Esophagus (tissue), 2 donors: ENCODE results near the gene ACVR1. TPM values are rescaled to one million over a fixed set of nuclear protein-coding genes. Genes with fewer than 3 reads are reported as not detected.

Experiments used
- H3K27ac ChIP-seq, 2 donors: one replicate each; pipeline ENCODE4 v1.5.1; 2013; ENCODE audit warnings: low read depth in 2 of 2, mild to moderate bottlenecking in 2 of 2, inconsistent platforms in 1 of 2, low read length in 1 of 2, moderate library complexity in 1 of 2
- H3K27me3 ChIP-seq, 2 donors: one replicate each; pipeline ENCODE4 v1.6.1; 2013; ENCODE audit warnings: low read length in 2 of 2, control low read depth in 1 of 2, mild to moderate bottlenecking in 1 of 2; ENCODE audit not compliant: insufficient read depth in 2 of 2, control insufficient read depth in 1 of 2
- H3K36me3 ChIP-seq, 2 donors: one replicate each; pipeline ENCODE4 v1.6.1; 2013; ENCODE audit warnings: low read length in 1 of 2; ENCODE audit not compliant: control insufficient read depth in 2 of 2, insufficient read depth in 2 of 2
- H3K4me1 ChIP-seq, 2 donors: one replicate each; pipeline ENCODE4 v1.6.1; 2013; ENCODE audit warnings: low read length in 1 of 2; ENCODE audit not compliant: control insufficient read depth in 2 of 2, insufficient read depth in 2 of 2
- H3K4me3 ChIP-seq, 2 donors: one replicate each; pipeline ENCODE4 v1.5.1; 2013; ENCODE audit warnings: low read length in 2 of 2, mild to moderate bottlenecking in 2 of 2, low read depth in 1 of 2, moderate library complexity in 1 of 2
- H3K9me3 ChIP-seq, 2 donors: one replicate each; pipeline ENCODE4 v1.6.1; 2013; ENCODE audit warnings: mild to moderate bottlenecking in 2 of 2, low read depth in 1 of 2, low read length in 1 of 2, moderate library complexity in 1 of 2; ENCODE audit not compliant: control insufficient read depth in 2 of 2, insufficient read depth in 1 of 2
- WGBS, 2 donors: extraction: QIAGEN DNeasy Blood & Tissue Kit; methylation state at CpG; one replicate each; pipeline ENCODE4 v1.1.7; 2013; 5-methylcytosine and 5-hydroxymethylcytosine counted together
- polyA plus RNA-seq, 2 donors: library from polyadenylated mRNA; stranded (reverse); fragments of 200-250 nt; gene quantifications; one replicate each; pipeline ENCODE4 v1.2.3, GENCODE V29; 2013
- donor health status: healthy with polysubstance abuse.
- donor health status: Bipolar disorder and iron deficiency.

ACVR1 gene
- polyA plus RNA-seq, 2 donors = 1.8 to 5.9 TPM

- H3K27me3 ChIP-seq = no peaks in the 10 kb centered on the region
These were observed 27.9 kb downstream of the ACVR1 start for GRCh38 chr2:157848213-157848612.

DNA sequence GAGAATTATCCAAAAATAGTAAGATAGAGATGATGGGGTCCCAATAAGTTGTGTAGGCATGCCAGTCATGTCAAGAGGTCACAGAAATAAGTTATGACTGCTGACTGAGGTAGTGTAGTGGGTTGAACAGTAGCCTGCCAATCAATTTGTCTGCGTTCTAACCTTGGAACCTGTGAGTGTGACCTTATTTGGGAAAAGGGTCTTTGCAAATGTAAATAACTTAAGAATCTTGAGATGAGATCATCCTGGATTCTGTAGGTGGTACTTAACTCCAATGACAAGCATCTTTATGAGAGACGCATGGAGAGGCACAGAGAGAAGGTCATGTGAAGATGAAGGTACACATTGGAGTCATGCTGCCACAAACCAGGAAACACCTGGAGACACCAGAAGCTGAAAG is 31.0 kb downstream of the ACVR1 start:
- no peak overlapping the region for H3K4me3 ChIP-seq
- no peaks in the 10 kb centered on the region for H3K27me3 ChIP-seq
- no peaks in the 10 kb centered on the region for H3K9me3 ChIP-seq
- 93 to 95% methylated on average over 2 of the region's 2 CpGs for WGBS, 2 donors
- H3K27ac ChIP-seq = no peak overlapping the region
- H3K36me3 ChIP-seq = no peaks in the 10 kb centered on the region
- H3K4me1 ChIP-seq = peaks cover 0 to 7% of the 10 kb centered on the region in 2 donors

More at GRCh38 chr2:157848213-157848612, 27.9 kb downstream of the ACVR1 start:
- H3K4me1 ChIP-seq = peaks cover 0 to 4% of the 10 kb centered on the region in 2 donors
- 95 to 96% methylated on average over 4 of the region's 4 CpGs for WGBS, 2 donors
- H3K4me3 ChIP-seq = no peak overlapping the region
- no peaks in the 10 kb centered on the region for H3K36me3 ChIP-seq
- no peak overlapping the region for H3K27ac ChIP-seq
- H3K9me3 ChIP-seq = no peaks in the 10 kb centered on the region

DNA sequence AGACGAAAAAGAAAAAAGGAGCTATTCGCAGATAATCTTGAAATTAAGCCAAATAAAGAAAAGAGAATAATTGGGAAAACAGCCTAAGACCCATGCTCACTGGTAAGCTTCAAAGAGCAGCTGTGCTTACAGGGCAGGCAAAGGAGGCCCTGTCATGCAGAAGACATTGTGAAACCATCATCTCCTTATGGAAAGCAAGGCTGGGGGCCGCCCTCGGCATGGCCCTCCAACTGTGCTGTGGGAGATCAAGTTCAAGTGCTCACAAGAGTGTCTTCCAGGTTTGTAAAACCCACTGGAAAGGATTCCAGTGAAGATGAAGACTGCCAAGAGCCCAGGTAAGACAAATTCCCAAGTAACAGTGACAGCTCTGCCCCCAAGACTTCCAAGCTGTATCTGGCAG is 32.2 kb downstream of the ACVR1 start:
- no peak overlapping the region for H3K4me3 ChIP-seq
- H3K9me3 ChIP-seq = no peaks in the 10 kb centered on the region
- H3K4me1 ChIP-seq = peaks cover 0 to 7% of the 10 kb centered on the region in 2 donors
- no peaks in the 10 kb centered on the region for H3K36me3 ChIP-seq
- no peak overlapping the region for H3K27ac ChIP-seq
- no peaks in the 10 kb centered on the region for H3K27me3 ChIP-seq
- 82 to 84% methylated on average over 4 of the region's 4 CpGs for WGBS, 2 donors

DNA sequence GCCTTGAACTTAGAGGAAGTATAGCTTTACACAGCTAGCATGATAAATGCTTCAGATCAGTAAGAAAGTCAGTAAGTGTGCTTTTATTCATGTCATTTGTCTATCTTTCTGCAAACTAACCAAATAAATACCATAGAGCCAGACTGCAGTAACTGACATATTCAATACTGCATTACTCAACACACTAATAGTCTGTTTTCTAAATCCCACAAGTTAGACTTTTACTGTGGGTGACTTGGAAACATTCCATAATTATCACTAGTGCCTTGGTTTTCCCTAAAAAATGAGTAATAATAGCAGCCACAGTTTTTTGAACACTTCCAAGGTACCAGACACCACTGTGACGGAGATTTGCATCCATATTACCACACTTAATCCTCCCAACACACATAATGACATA is 33.0 kb downstream of the ACVR1 start:
- Histone ChIP-seq H3K4me3 (no peak overlapping the region), H3K4me1 (peaks cover 0 to 9% of the 10 kb centered on the region in 2 donors), H3K36me3 (no peaks in the 10 kb centered on the region), H3K27me3 (no peaks in the 10 kb centered on the region), H3K9me3 (no peaks in the 10 kb centered on the region), H3K27ac (no peak overlapping the region)
- 91 to 100% methylated on average over 1 of the region's 1 CpG for WGBS, 2 donors

- Histone ChIP-seq H3K27me3 (no peaks in the 10 kb centered on the region), H3K9me3 (no peaks in the 10 kb centered on the region), H3K4me3 (no peak overlapping the region), H3K27ac (no peak overlapping the region), H3K36me3 (no peaks in the 10 kb centered on the region), H3K4me1 (peaks cover 0 to 9% of the 10 kb centered on the region in 2 donors)
- 70 to 75% methylated on average over 3 of the region's 3 CpGs for WGBS, 2 donors
These were observed 33.8 kb downstream of the ACVR1 start for GRCh38 chr2:157842106-157842879.

- 96% methylated on average over 2 of the region's 2 CpGs for WGBS, 2 donors
These were observed 34.6 kb downstream of the ACVR1 start for GRCh38 chr2:157841485-157841884.

DNA sequence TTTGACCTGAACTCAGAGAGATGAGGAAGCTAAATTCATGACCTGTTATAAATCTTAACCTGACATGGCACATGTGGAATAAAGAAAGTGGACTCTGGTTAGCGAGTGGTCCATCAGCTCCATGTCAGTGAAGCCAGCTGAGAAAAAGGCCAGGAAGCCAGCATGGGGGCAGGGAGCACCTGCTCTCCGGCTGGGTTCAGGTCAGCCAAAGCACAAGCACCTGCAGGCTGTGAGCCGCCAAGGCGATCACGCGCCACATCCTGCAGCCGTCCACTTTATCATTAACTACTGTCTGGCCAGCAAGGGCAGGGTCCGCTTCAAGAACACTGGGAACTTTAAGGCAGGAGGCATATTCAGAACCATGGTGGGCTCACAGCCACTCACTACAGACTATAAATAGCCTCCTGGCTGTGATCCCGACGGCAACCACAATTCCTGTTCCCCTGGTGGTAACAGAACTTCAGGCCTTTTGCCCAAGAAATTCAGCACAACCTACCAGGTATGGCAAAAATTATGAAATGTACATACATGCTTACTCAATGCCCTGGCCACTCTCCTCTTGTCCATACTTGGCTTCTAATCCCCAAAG is 35.5 kb downstream of the ACVR1 start:
- H3K4me3 ChIP-seq = no peak overlapping the region
- 51 to 72% methylated on average over 10 of the region's 10 CpGs for WGBS, 2 donors
- no peak overlapping the region for H3K27ac ChIP-seq
- no peaks in the 10 kb centered on the region for H3K36me3 ChIP-seq
- H3K9me3 ChIP-seq = no peaks in the 10 kb centered on the region
- H3K4me1 ChIP-seq = peaks cover 0 to 9% of the 10 kb centered on the region in 2 donors
- no peaks in the 10 kb centered on the region for H3K27me3 ChIP-seq

More at GRCh38 chr2:157841485-157841884, 34.6 kb downstream of the ACVR1 start:
- H3K9me3 ChIP-seq = no peaks in the 10 kb centered on the region
- H3K27me3 ChIP-seq = no peaks in the 10 kb centered on the region
- peaks cover 0 to 9% of the 10 kb centered on the region in 2 donors for H3K4me1 ChIP-seq
- H3K27ac ChIP-seq = no peak overlapping the region
- H3K4me3 ChIP-seq = no peak overlapping the region
- H3K36me3 ChIP-seq = no peaks in the 10 kb centered on the region

GRCh38 chr2:157839822-157840221 is 36.3 kb downstream of the ACVR1 start:
- Histone ChIP-seq H3K36me3 (no peaks in the 10 kb centered on the region), H3K9me3 (no peaks in the 10 kb centered on the region), H3K4me3 (no peak overlapping the region), H3K4me1 (peaks cover 0 to 4% of the 10 kb centered on the region in 2 donors), H3K27me3 (no peaks in the 10 kb centered on the region), H3K27ac (no peak overlapping the region)
- 81 to 88% methylated on average over 2 of the region's 2 CpGs for WGBS, 2 donors

DNA sequence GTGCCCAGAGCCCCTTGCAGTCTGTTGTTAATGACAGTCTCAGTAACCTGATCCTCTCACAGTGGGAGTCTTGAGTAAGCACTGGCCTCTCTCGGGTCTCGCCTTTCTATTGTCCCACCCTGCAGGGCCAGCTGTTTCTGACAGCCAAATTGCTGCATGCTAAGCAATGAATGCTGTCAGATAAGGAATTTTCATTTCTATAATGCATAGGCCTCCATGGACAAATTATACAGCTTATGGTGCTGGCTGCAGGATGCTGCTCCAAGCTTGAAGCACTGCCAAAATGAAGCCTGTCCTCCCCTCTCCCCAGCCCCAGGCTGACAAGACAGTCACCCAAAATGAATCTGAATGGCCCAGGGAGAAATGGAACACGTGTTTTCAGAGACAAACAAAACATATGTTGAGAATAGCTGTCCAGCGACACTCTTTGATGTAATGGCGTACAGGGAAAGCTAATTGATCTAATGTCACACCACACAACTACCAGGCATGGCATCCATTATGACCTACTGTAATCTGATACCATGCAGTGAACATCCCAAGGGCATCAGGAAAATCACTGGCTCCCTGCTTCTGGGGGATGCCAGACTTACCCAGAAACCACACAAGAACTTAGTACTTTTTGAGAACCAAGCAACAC is 36.8 kb downstream of the ACVR1 start:
- Histone ChIP-seq H3K4me1 (peaks cover 0 to 4% of the 10 kb centered on the region in 2 donors), H3K27me3 (no peaks in the 10 kb centered on the region), H3K9me3 (no peaks in the 10 kb centered on the region), H3K36me3 (no peaks in the 10 kb centered on the region), H3K27ac (no peak overlapping the region), H3K4me3 (no peak overlapping the region)
- 57 to 60% methylated on average over 5 of the region's 5 CpGs for WGBS, 2 donors
